Transverse colon (tissue), 4 donors: ENCODE data around the gene ASB13. TPM values are rescaled to one million over a fixed set of nuclear protein-coding genes. Genes with fewer than 3 reads are reported as not detected.

Experiments used
- DNase-seq: peaks from one replicate; pipeline ENCODE4 v3.0.0-alpha.2; 2019
- H3K27ac ChIP-seq, 4 donors: fragments of 200-600 bp; sonication (generic); 2 replicates each; pipeline ENCODE4 v1.5.1; 2016 to 2018; ENCODE audit warnings: inconsistent platforms in 4 of 4
- H3K27me3 ChIP-seq: fragments of 200-600 bp; sonication (generic); 2 replicates; pipeline ENCODE4 v1.5.1; 2017; ENCODE audit warnings: inconsistent platforms
- H3K36me3 ChIP-seq, 4 donors: fragments of 200-600 bp; sonication (generic); 2 replicates each; pipeline ENCODE4 v1.5.1; 2017 to 2019; ENCODE audit warnings: inconsistent platforms in 4 of 4
- H3K4me1 ChIP-seq, 4 donors: fragments of 200-600 bp; sonication (generic); 2 replicates each; pipeline ENCODE4 v1.5.1; 2017 to 2020; ENCODE audit warnings: inconsistent platforms in 4 of 4
- H3K4me3 ChIP-seq, 4 donors: fragments of 200-600 bp; sonication (generic); 1 replicate in 1 of 4; 2 replicates in 3 of 4; pipeline versions ENCODE4 v1.5.1 to v1.6.1; 2017 to 2019; ENCODE audit warnings: inconsistent platforms in 4 of 4
- H3K9me3 ChIP-seq, 2 donors: fragments of 200-600 bp; sonication (generic); 2 replicates each; pipeline ENCODE4 v1.5.1; 2017 to 2019; ENCODE audit warnings: inconsistent platforms in 2 of 2
- EP300 ChIP-seq: sonication (generic); formaldehyde crosslinking; IDR thresholded peaks from one replicate; pipeline ENCODE4 v1.6.1; 2017; ENCODE audit warnings: antibody characterized with exemption, low read depth
- POLR2A ChIP-seq: fragments of 450-650 bp; IDR thresholded peaks from one replicate; pipeline ENCODE4 v1.6.1; 2016; ENCODE audit warnings: antibody characterized with exemption, mild to moderate bottlenecking, moderate library complexity
- POLR2AphosphoS5 ChIP-seq, 3 donors: sonication (generic); formaldehyde crosslinking; IDR thresholded peaks; one replicate each; pipeline ENCODE4 v1.6.1; 2016; ENCODE audit warnings: antibody characterized with exemption in 3 of 3
- WGBS, 2 donors: methylation state at CpG; one replicate each; pipeline ENCODE4 v1.1.5; 2018; ENCODE audit warnings: low coverage in 1 of 2; 5-methylcytosine and 5-hydroxymethylcytosine counted together
- in situ Hi-C, 4 donors: fragments of 200-750 bp; cut with MboI; loops; one replicate each; pipeline versions ENCODE4 v1.15.0 to v1.15.1; 2017; ENCODE audit warnings: low sequenced_read_pairs in 3 of 4, low pct_ligation_motif_present in 1 of 4, low pct_unique_long_range_greater_than_20kb in 1 of 4
- intact Hi-C: fragments of 100-400 bp; cut with DNase I; formaldehyde crosslinking; loops from one replicate; pipeline ENCODE4 v1.15.1; 2023; ENCODE audit warnings: low total_unique reads
- total RNA-seq, 4 donors: library from RNA; depleted of rRNA; stranded (reverse); fragments of >200 nt; gene quantifications; one replicate each; pipeline ENCODE4 v1.1.0, GENCODE V29; 2016
- TF ChIP-seq, protein P1 (sequence below), 5 experiments: fragments of 200-600 bp in 3 of 5; fragments of 450-650 bp in 2 of 5; sonication (generic) in 3 of 5; IDR thresholded peaks; 1 replicate in 2 of 5; 2 replicates in 3 of 5; pipeline ENCODE4 v1.5.1; 2016 to 2017; ENCODE audit warnings: antibody characterized with exemption in 5 of 5, inconsistent platforms in 3 of 5, mild to moderate bottlenecking in 2 of 5, moderate library complexity in 1 of 5

Gene ASB13
- total RNA-seq, 4 donors from 2014 or later, result 14.5 to 73.3 (median 61.0) TPM

DNA sequence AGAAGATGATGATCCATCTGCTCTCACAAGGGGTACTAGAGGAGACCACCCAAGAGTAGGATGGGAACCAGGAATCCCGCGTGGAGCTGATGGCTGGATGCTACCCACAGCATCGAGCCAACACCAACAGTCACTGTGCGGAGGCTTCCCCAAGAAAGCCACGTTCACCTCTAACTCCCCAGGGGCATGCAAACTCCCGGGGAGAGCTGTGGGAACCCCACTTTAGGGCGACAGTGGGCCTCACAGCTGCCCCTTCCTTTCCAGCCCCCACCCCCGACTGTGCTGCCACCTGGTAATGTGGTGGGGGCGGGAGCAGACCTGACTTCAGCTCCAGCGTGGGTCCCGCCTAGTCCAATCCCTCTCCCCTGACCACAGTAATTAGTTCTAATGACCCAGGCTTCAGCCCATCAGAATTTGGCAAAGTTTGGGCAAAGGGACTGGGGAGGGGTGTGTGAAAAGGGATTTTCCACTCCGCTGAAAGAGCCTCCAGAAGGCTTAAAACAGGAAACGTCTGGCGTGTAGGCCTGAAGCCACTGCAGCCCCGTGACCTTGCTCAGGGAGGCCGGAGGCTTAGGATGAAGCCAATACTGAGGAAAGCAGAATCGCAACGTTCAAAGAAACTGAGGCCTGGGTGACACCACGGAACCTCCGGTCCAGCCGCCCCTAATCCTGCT, 20.3 kb downstream of the ASB13 start:
- in situ Hi-C loops, result no loop called here

GRCh38 chr10:5645375-5645774, 21.0 kb downstream of the ASB13 start:
- peak overlapping the region; percentile 76 to 82 (median 80) for H3K27ac ChIP-seq
- H3K27me3 ChIP-seq, result no peaks in the 10 kb centered on the region
- intact Hi-C loops, result no loop called here
- H3K36me3 ChIP-seq, result peaks cover 0 to 15% (median 7%) of the 10 kb centered on the region in 4 donors
- DNase-seq, result peak; percentile 74
- H3K4me1 ChIP-seq, result peaks cover 10 to 42% (median 20%) of the 10 kb centered on the region in 4 donors
- H3K9me3 ChIP-seq, result no peaks in the 10 kb centered on the region
- 32 to 56% methylated on average over 3 to 11 of the region's 11 CpGs for WGBS, 2 donors
- no peak overlapping the region for H3K4me3 ChIP-seq
- in situ Hi-C loops, result no loop called here
- TF ChIP-seq POLR2AphosphoS5 (IDR thresholded peaks at IDR 0.05), result peak in 2 of 3 donors; percentile 49 to 64
- TF ChIP-seq, protein P1, sequence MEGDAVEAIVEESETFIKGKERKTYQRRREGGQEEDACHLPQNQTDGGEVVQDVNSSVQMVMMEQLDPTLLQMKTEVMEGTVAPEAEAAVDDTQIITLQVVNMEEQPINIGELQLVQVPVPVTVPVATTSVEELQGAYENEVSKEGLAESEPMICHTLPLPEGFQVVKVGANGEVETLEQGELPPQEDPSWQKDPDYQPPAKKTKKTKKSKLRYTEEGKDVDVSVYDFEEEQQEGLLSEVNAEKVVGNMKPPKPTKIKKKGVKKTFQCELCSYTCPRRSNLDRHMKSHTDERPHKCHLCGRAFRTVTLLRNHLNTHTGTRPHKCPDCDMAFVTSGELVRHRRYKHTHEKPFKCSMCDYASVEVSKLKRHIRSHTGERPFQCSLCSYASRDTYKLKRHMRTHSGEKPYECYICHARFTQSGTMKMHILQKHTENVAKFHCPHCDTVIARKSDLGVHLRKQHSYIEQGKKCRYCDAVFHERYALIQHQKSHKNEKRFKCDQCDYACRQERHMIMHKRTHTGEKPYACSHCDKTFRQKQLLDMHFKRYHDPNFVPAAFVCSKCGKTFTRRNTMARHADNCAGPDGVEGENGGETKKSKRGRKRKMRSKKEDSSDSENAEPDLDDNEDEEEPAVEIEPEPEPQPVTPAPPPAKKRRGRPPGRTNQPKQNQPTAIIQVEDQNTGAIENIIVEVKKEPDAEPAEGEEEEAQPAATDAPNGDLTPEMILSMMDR (IDR thresholded peaks at IDR 0.05), result no peak
- peak; percentile 38 for TF ChIP-seq POLR2A

More for the DNA sequence above, 20.3 kb downstream of the ASB13 start:
- Histone ChIP-seq H3K4me1 (peaks cover 10 to 36% (median 17%) of the 10 kb centered on the region in 4 donors), H3K4me3 (no peak overlapping the region), H3K27me3 (no peaks in the 10 kb centered on the region), H3K9me3 (no peaks in the 10 kb centered on the region), H3K27ac (peak overlapping the region; percentile 76 to 82 (median 80)), H3K36me3 (peaks cover 0 to 10% (median 4%) of the 10 kb centered on the region in 4 donors)
- TF ChIP-seq POLR2AphosphoS5 (IDR thresholded peaks at IDR 0.05) (no peak), EP300 (no peak), POLR2A (no peak)
- TF ChIP-seq, protein P1 (IDR thresholded peaks at IDR 0.05), result no peak
- intact Hi-C loops, result no loop called here
- no peak for DNase-seq
- WGBS, 2 donors, result 71% methylated on average over 21 of the region's 21 CpGs; no CpG with 5 or more reads in 1 of the 2 donors

DNA sequence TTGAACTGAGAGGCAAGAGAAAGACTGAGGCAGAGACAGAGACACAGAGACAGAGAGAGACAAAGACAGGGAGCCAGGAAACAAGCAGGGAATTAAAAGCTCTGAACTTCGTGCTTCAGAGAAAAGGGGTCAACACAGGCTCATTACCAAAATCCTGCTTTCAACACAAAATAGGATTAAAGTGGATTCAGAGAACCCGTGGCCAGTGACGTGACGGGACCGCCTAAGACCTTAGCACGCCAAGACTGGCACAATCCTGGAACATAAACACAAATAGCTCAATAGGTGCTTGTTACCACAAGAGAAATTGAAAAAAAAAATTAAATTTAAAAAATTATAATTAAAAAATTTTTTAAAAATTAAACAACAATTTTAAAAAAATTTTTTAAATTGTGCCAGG, 21.5 kb downstream of the ASB13 start:
- no peak overlapping the region for H3K4me3 ChIP-seq
- peak overlapping the region; percentile 76 to 82 (median 80) for H3K27ac ChIP-seq
- no peaks in the 10 kb centered on the region for H3K9me3 ChIP-seq
- 66 to 69% methylated on average over 6 of the region's 6 CpGs for WGBS, 2 donors
- in situ Hi-C loops (no loop called here), intact Hi-C loops (no loop called here)
- no peak for DNase-seq
- no peak for TF ChIP-seq EP300
- no peak for TF ChIP-seq POLR2AphosphoS5 (IDR thresholded peaks at IDR 0.05)
- no peak for TF ChIP-seq POLR2A
- TF ChIP-seq, protein P1 (IDR thresholded peaks at IDR 0.05), result no peak
- peaks cover 10 to 42% (median 24%) of the 10 kb centered on the region in 4 donors for H3K4me1 ChIP-seq
- H3K36me3 ChIP-seq, result peaks cover 0 to 19% (median 9%) of the 10 kb centered on the region in 4 donors
- no peaks in the 10 kb centered on the region for H3K27me3 ChIP-seq

DNA sequence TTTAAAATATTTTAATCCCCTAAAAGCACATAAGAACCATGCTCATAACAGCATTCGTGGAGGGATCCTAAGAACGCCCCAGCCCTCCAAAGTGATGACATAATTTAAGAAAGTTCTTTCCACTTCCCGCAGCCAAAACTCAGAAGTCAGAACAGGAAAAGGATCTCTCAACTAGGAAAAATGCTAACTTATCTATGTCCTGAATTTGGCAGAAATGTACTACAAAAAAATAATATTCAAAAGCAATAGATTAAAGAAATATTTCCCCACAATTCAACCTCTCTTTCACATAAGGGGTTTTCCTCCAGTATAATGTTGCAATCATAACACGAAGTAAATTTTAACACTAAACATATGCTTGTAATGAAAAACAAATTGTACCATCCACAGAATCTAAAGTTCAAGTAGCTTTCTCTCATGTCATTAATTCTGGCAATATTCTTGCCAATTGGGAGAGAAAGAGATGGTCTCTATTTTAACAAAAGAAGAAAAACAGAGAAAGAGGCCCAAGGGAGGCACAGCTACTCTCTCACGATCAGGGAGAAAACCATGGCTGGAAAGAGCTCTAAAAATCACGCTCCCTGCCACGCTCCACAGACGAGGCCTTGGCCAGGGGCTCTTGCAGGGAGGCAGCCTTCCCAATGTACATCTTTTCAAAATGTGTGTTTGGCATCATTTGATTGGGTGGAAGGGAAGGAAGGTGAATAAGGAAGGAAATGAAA, 22.9 kb downstream of the ASB13 start:
- DNase-seq, result no peak
- Histone ChIP-seq H3K27me3 (no peaks in the 10 kb centered on the region), H3K4me1 (peaks cover 10 to 42% (median 26%) of the 10 kb centered on the region in 4 donors), H3K4me3 (no peak overlapping the region), H3K9me3 (no peaks in the 10 kb centered on the region), H3K36me3 (peaks cover 0 to 34% (median 11%) of the 10 kb centered on the region in 4 donors), H3K27ac (peak overlapping the region; percentile 76 to 82 (median 80))
- in situ Hi-C loops (no loop called here), intact Hi-C loops (no loop called here)
- 78 to 79% methylated on average over 6 to 8 of the region's 8 CpGs for WGBS, 2 donors
- TF ChIP-seq POLR2AphosphoS5 (IDR thresholded peaks at IDR 0.05) (no peak), POLR2A (no peak), EP300 (no peak)
- TF ChIP-seq, protein P1 (IDR thresholded peaks at IDR 0.05), result no peak
